Smooth muscle cell (in vitro differentiated cells): ENCODE measurements around the gene TRIM67. TPM values are rescaled to one million over a fixed set of nuclear protein-coding genes. Genes with fewer than 3 reads are reported as not detected.

Experiments used
- DNase-seq: peaks from one replicate; lab custom pipeline; 2025; ENCODE audit not compliant: unreplicated experiment; lab: John Stamatoyannopoulos, UW
- H2AFZ ChIP-seq: fragments of 200-600 bp; sonication (generic); 2 replicates; pipeline ENCODE4 v1.6.0; 2016; ENCODE audit warnings: antibody characterized with exemption, low read depth, mild to moderate bottlenecking
- H3F3A ChIP-seq: fragments of 200-600 bp; sonication (generic); 2 replicates; pipeline ENCODE4 v1.6.0; 2017; ENCODE audit warnings: antibody characterized with exemption, low read depth
- H3K27ac ChIP-seq: fragments of 200-600 bp; sonication (generic); 2 replicates; pipeline ENCODE4 v1.5.1; 2016; ENCODE audit warnings: low read depth, mild to moderate bottlenecking
- H3K27me3 ChIP-seq: fragments of 200-600 bp; sonication (generic); 2 replicates; pipeline ENCODE4 v1.6.1; 2016; ENCODE audit warnings: low read depth, mild to moderate bottlenecking
- H3K36me3 ChIP-seq: fragments of 200-600 bp; sonication (generic); 2 replicates; pipeline ENCODE4 v1.5.1; 2016; ENCODE audit warnings: low read depth
- H3K4me1 ChIP-seq: fragments of 200-600 bp; sonication (generic); 2 replicates; pipeline ENCODE4 v1.5.1; 2016; ENCODE audit warnings: low read depth
- H3K4me2 ChIP-seq: fragments of 200-600 bp; sonication (generic); 2 replicates; pipeline ENCODE4 v1.6.0; 2016; ENCODE audit warnings: mild to moderate bottlenecking
- H3K4me3 ChIP-seq: fragments of 200-600 bp; sonication (generic); 2 replicates; pipeline ENCODE4 v1.5.1; 2016; ENCODE audit warnings: mild to moderate bottlenecking
- H3K79me2 ChIP-seq: fragments of 200-600 bp; sonication (generic); 2 replicates; pipeline ENCODE4 v1.6.0; 2016; ENCODE audit warnings: low read depth, mild to moderate bottlenecking
- H3K9ac ChIP-seq: fragments of 200-600 bp; sonication (generic); 2 replicates; pipeline ENCODE4 v1.6.0; 2016; ENCODE audit warnings: low read depth
- H3K9me3 ChIP-seq: fragments of 200-600 bp; sonication (generic); replicated peaks from 2 replicates; pipeline ENCODE4 v1.5.1; 2016; ENCODE audit warnings: low read depth
- H4K20me1 ChIP-seq: fragments of 200-600 bp; sonication (generic); 2 replicates; pipeline ENCODE4 v1.6.0; 2016; ENCODE audit warnings: low read depth
- CTCF ChIP-seq: fragments of 200-600 bp; sonication (generic); IDR thresholded peaks from 2 replicates; pipeline ENCODE4 v1.5.1; 2017; ENCODE audit warnings: borderline replicate concordance, mild to moderate bottlenecking, antibody characterized with exemption; ENCODE audit not compliant: insufficient read depth, poor library complexity, severe bottlenecking
- WGBS: methylation state at CpG from one replicate; pipeline ENCODE4 v1.1.7; 2016; ENCODE audit warnings: low lambda C conversion rate; 5-methylcytosine and 5-hydroxymethylcytosine counted together
- polyA plus RNA-seq: library from polyadenylated mRNA; unstranded; fragments of >200 nt; fragmentation: Nextera tagmentation; extraction: Ambion mirVana; gene quantifications from 2 replicates; pipeline ENCODE4 v1.2.1, GENCODE V29; 2016
- total RNA-seq: library from RNA; depleted of rRNA; stranded (reverse); fragments of >200 nt; gene quantifications from 2 replicates; pipeline ENCODE4 v1.2.3, GENCODE V29; 2014

The TRIM67 gene
- total and polyA plus RNA-seq, 2 experiments from 2014 or later: 0.04 to 0.25 TPM

- Histone ChIP-seq H3K4me3 (peak overlapping the region; percentile 60), H3K9me3 (no peaks in the 10 kb centered on the region), H3K27me3 (peaks cover 98% of the 10 kb centered on the region), H3K4me2 (peak overlapping the region; percentile 96), H2AFZ (peak overlapping the region; percentile 3), H4K20me1 (no peaks in the 10 kb centered on the region), H3F3A (no peaks in the 10 kb centered on the region), H3K36me3 (no peaks in the 10 kb centered on the region), H3K79me2 (no peaks in the 10 kb centered on the region), H3K9ac (no peak overlapping the region), H3K27ac (no peak overlapping the region), H3K4me1 (peaks cover 18% of the 10 kb centered on the region)
- no peak for DNase-seq
- WGBS: 8% methylated on average over 49 of the region's 51 CpGs
- TF ChIP-seq CTCF: no peak
Measured at GRCh38 chr1:231160895-231161666, 777 bp upstream of the TRIM67 start.

GRCh38 chr1:231162297-231162969 lies 575 bp downstream of the TRIM67 start:
- Histone ChIP-seq H2AFZ (peak overlapping the region; percentile 3), H3K9ac (no peak overlapping the region), H3K4me3 (peak overlapping the region; percentile 60), H3K9me3 (no peaks in the 10 kb centered on the region), H3K79me2 (no peaks in the 10 kb centered on the region), H3K36me3 (no peaks in the 10 kb centered on the region), H3K27ac (no peak overlapping the region), H4K20me1 (no peaks in the 10 kb centered on the region), H3K4me1 (peaks cover 18% of the 10 kb centered on the region), H3F3A (no peaks in the 10 kb centered on the region), H3K27me3 (peaks cover 94% of the 10 kb centered on the region), H3K4me2 (peak overlapping the region; percentile 96)
- no peak for TF ChIP-seq CTCF
- 3% methylated on average over 64 of the region's 71 CpGs for WGBS
- DNase-seq: peak; percentile 42

- no peak for TF ChIP-seq CTCF
- no peaks in the 10 kb centered on the region for H3K79me2 ChIP-seq
- H3K4me2 ChIP-seq: peak overlapping the region; percentile 96
- H3K4me3 ChIP-seq: no peak overlapping the region
- no peaks in the 10 kb centered on the region for H4K20me1 ChIP-seq
- no peak overlapping the region for H2AFZ ChIP-seq
- DNase-seq: no peak
- no peaks in the 10 kb centered on the region for H3K9me3 ChIP-seq
- no peak overlapping the region for H3K9ac ChIP-seq
- no peaks in the 10 kb centered on the region for H3F3A ChIP-seq
- WGBS: 33% methylated on average over 71 of the region's 97 CpGs
- H3K27me3 ChIP-seq: peaks cover 88% of the 10 kb centered on the region
- peaks cover 18% of the 10 kb centered on the region for H3K4me1 ChIP-seq
- no peak overlapping the region for H3K27ac ChIP-seq
- H3K36me3 ChIP-seq: no peaks in the 10 kb centered on the region
Measured at GRCh38 chr1:231162970-231163829, 1.3 kb downstream of the TRIM67 start.
